ENCODE data around the gene CCL17.

CCL17 gene

DNA sequence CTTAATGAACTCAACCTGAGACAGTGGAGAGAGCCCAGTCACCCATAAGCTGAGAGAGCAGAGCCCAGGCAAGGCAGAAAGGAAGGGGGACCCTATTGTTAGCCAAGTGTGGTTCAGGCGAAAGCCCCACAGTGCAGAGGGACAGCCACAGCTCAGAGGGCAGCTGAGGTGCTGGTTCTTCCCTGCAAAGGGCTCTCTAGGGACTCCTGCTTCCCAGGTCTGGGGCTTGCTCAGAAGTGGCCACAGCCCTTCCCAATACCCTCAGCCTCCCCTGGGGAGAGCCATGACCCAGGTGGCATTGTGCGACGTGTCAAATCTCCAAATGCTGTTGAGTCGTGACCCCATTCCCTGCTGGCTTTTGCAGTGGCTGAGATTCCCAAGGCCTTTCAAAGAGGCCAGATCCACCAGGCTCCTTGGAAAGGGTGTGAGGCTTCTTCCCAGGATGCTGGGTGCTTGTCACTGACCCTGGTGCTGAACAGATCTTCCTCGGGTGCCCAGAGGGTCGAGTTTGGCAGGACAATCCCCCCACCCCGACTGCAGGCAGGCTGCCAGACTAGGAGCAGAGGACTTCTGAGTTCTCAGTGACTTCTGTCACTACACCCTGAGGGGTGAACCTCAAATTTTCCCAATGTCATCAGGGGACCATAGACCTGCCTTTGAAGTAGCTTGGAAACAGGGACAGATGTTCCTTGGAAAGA is 2.5 kb upstream of the CCL17 start:
- DNase-seq = no peak

DNA sequence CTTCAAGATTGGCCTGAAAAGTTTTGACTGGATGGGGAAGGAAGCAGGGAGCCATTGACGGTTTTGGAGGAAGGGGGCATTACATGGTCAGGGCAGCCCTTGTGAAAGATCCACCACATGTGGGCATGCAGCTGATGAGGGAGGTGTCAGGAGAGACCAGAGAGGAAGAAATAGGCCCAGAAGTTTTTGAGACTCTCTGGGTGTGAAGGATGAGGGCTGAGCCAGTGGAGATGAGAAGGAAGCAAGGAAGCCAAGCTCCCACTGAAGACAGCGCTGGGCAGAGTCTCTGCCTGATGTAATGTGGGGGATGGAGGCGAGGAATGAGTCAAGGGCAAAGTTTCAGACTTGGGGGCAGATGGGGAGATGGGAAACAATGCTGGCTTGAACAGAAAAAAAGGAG is 530 bp downstream of the CCL17 start:
- DNase-seq = no peak

DNA sequence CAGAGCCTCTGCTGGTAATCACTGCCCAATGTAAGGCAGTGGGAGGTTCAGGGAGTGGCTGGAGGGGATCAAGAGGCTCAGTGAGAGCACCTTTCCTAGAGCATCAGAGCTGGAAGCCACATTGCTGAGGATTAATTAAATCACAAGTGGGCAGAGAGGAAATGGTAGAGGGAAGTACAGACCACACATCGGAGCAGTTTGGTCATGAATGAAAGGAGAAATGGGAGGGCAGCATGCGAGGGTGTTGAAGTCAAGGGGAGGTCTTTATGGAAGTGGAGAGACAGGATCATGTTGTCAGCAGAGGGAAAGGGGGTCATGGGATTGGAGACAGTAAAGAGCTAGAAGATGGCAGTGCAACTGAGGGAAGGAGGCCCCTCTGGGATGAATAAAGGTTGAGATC is 2.3 kb downstream of the CCL17 start:
- no peak for DNase-seq

GRCh38 chr16:57407521-57408353 is 3.2 kb downstream of the CCL17 start:
- no peak for DNase-seq

DNA sequence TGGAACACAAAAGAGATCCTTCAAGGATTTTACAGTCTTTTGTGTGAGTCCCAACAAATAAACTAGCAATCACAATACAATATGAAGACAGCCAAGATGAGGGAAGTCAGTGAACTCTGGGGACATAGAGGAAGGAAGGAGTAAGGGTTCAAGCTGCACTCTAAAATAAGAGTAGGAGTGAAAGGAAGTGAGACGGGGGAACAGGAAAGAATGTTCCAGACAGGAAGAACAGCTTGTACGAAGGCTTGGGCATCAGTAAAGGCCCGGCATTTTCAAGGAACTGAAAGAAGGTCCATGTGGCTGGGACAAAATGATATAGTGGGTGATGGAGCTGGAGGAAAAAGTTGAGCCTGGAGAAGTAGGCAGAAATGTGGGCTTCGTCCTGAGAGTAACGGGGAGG is 4.5 kb downstream of the CCL17 start:
- DNase-seq = no peak

- no peak for DNase-seq
These were observed 5.5 kb downstream of the CCL17 start for GRCh38 chr16:57409870-57410587.

DNA sequence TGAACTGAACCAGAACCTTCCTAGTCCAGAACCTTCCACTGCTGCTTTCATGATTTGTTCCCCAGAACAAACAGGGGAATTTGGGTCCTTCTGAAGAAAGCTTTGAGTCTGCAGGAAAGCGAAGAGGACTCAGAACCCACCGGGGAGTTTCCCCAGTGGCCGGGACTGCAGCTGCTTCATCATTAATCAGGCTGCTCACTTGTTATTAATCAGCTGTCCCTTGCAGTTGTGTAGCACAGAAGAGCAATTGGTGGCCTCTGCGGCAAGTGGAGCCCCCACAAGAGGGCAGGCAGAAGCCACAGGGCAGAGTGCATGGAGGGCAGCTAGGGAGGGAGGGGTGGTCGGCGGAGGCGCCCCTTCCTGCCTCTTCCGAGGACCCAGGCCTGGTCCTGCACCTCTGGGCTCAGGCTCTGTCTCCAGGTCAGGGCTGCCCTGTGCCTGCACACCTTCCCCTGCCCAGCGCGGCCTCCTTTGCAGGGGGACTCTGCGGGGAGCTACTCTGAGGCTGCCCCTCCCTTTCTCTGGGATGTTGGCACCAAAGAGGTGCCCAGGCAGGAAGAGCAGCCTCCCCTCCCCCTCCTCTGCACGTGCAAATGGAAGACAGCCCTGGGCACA is 6.9 kb downstream of the CCL17 start:
- DNase-seq = no peak

GRCh38 chr16:57412584-57412983 is 8.0 kb downstream of the CCL17 start:
- no peak for DNase-seq

DNA sequence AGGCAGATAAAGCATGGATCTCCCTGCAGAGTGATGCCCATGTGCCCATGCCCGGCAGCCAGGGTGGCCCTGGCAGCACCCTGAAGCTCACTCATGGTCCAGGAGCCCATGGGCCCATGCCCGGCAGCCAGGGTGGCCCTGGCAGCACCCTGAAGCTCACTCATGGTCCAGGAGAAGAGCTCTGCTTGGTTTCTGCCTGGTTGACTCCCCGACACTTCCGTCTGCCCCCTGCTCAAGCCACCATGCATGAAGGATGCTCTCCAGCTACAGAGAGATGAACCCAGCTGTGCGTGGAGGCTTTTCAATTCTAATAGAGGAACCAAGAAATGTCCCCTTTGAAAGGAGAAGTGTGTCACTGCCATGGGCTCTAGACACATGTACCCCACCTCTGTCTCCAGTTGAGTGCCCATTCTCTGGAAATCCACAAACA is 8.7 kb downstream of the CCL17 start:
- no peak for DNase-seq

GRCh38 chr16:57413733-57414132 is 9.2 kb downstream of the CCL17 start:
- no peak for DNase-seq

GRCh38 chr16:57416084-57416483 is 11.5 kb downstream of the CCL17 start:
- no peak for DNase-seq

GRCh38 chr16:57419506-57419905 is 14.9 kb downstream of the CCL17 start:
- DNase-seq = no peak

- no peak for DNase-seq
These were observed 17.7 kb downstream of the CCL17 start for GRCh38 chr16:57422026-57422944.

DNA sequence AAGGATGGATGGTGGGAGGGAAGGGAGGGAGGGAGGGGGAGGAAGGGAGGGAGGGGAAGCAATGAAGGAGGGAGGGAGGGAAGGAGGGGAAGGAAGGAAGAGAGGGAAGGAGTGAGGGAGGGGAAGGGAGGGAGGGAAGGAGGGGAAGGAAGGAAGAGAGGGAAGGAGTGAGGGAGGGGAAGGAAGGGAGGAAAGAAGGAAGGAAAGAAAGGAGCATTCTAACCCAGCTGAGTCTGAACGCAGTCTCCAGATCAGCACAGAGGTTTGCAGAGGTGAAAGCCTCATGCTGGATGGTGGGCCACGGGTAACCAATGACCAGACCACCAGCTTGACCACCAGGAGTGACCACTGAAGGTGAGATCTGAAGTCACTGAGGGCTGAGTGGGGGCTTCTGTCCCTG is 18.6 kb downstream of the CCL17 start:
- no peak for DNase-seq

DNA sequence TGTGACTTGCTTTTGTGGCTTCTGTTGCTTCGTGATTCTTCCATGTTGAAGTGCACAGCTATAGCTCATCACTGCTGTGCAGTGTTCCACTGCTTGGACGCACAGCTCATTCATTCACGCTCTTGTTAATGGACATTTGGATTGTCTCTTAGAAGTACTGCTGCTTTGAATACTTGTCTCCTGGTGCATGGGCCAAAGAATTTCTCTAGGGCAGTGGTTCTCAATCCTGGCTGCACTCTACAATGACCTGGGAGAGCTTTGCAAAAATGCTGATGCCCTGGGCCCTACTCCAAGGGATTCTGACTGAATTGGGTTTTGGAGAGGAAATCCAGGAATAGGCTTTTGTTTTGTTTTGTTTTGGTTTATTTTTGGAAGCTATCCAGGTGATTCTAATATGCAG is 20.0 kb downstream of the CCL17 start:
- DNase-seq = no peak

- no peak for DNase-seq
These were observed 21.8 kb downstream of the CCL17 start for GRCh38 chr16:57426356-57426755.

DNA sequence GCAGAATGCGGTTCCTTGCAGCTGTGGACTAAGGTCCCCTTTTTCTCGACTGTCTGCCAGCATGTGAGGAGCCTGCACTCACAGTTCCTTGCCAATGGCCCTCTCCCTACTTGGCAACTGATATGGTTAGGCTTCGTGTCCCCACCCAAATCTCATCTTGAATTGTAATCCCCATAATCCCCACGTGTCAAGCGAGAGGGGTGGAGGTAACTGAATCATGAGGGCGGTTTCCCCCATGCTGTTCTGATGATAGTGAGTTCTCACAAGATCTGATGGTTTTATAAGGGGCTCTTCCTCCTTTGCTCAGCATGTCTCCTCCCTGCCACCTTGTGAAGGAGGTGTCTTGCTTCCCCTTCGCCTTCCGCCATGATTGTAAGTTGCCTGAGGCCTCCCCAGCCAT is 22.7 kb downstream of the CCL17 start:
- no peak for DNase-seq

DNA sequence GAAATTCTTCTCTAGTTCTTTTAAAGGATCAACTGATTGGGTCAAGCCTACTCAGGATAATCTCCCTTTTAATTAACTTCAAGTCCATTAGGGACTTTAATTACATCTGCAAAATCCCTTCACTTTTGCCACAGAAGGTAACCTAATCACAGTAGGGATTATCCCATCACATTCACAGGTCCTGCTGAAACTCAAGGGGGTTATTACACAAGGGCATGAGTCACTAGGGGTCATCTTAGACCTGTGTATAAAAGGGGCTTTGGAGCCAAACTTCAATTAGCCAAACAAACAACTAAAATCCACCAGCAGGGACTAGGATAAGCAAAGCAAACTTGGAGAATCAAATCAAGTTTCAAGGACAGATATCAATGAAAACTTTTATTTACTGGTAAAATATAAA is 23.3 kb downstream of the CCL17 start:
- DNase-seq = no peak

GRCh38 chr16:57430955-57431354 is 26.4 kb downstream of the CCL17 start:
- no peak for DNase-seq

GRCh38 chr16:57432505-57432904 is 27.9 kb downstream of the CCL17 start:
- DNase-seq = no peak

DNA sequence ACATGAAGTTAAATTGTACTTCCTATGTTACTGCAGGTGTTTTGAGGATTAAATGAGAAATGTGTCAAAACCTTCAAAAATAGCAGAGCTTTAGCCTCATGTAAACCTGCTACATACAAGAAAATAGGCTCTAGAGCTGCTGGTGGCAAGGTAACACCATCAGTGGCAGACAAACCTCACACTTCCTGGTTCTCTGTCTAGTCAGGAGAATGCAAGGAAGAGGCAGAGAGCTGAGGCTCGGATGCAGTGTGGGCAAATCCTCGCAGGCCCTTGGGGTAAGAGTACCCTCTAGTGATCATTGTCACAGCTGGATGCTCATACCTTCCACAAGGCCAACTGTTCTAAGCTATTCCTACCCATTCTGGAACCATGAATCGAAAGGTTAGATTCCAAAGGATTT is 28.4 kb downstream of the CCL17 start:
- no peak for DNase-seq

DNA sequence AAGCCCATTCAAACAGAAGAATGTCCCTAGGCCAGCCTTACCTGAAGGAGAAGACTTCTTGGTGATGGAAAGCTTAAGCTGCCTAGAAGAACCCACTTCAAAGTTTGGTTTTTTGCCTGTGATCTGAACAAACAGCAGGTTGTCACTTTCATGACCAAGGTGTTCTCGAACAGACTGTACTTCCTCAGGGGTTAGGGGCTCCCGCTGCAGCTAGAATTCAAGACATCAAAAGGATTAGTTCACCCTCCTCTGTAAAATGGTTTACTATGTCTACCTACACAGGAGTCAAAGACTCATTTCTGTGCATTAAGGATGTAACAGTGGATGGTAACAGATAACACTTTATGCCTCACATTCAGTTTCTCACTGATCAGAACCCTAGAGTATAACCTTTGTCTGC is 29.4 kb downstream of the CCL17 start:
- no peak for DNase-seq

Measured in NCI-H2029 treated with DMSO at 0.1 percent for 48 hours (cell line).